Activated naive CD4-positive, alpha-beta T cell (primary cell): ENCODE measurements around the gene MROH2B.
"Not testable (repeated sequence)": the region's sequence is repeated elsewhere in the genome, so short reads cannot be mapped to it uniquely, and the experiment has no call there.

Source experiments
- DNase-seq, 4 experiments: peaks; one replicate each; lab custom pipeline; 2025; lab: John Stamatoyannopoulos, UW

Gene MROH2B

GRCh38 chr5:41022600-41022999, 48.5 kb downstream of the MROH2B start:
- DNase-seq = not testable (repeated sequence)

GRCh38 chr5:41012318-41012717, 58.8 kb downstream of the MROH2B start:
- DNase-seq = no peak

DNA sequence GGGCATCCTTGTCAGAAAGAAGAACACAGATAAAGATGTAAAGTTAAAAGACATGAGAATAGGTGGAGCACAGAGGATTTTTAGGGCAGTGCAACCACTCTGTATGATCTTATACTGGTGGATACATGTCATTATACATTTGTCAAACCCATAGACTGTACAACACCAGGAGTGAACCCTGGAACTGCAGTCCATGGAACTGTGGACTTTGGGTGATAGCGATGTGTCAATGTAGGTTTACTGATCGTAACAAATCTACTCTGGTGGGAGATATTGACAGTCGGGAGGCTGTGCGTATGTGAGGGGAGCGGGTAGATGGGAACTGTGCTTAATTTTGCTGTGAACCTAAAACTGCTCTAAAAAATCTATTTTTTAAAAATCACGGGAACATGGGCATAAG, 60.6 kb downstream of the MROH2B start:
- DNase-seq = no peak

- no peak for DNase-seq
These were observed 61.9 kb downstream of the MROH2B start for GRCh38 chr5:41009232-41009631.

- DNase-seq = no peak
These were observed 66.2 kb downstream of the MROH2B start for GRCh38 chr5:41004931-41005330.

GRCh38 chr5:41003670-41004376, 67.3 kb downstream of the MROH2B start:
- no peak for DNase-seq

DNA sequence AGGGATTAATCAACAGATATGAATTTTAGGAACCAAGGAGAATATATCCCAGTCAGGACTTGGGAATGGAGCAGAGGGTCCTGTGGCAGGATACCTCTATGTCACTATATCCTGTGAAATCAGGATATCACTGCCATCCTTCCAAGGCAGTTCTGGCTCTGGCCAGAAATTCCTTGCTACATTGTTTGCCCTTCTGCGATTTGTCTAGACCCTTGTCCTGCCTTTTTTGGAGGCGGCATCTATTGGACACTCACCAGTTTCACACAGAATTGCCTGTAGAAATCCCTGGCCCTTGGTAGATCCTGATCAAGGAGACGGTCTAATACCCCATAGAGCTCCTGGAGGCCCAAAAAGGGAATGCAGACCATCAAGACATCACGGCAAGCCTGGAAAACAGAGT, 71.2 kb downstream of the MROH2B start:
- no peak for DNase-seq

- DNase-seq = no peak
These were observed 72.0 kb downstream of the MROH2B start for GRCh38 chr5:40999142-40999541.

- no peak for DNase-seq
These were observed 75.1 kb downstream of the MROH2B start for GRCh38 chr5:40995801-40996586.

GRCh38 chr5:40991981-40992559, 79.1 kb downstream of the MROH2B start:
- no peak for DNase-seq

- DNase-seq = no peak
These were observed 79.8 kb downstream of the MROH2B start for GRCh38 chr5:40991168-40991980.

- no peak for DNase-seq
These were observed 82.2 kb downstream of the MROH2B start for GRCh38 chr5:40988746-40989510.

GRCh38 chr5:40987349-40987748, 83.8 kb downstream of the MROH2B start:
- no peak for DNase-seq

DNA sequence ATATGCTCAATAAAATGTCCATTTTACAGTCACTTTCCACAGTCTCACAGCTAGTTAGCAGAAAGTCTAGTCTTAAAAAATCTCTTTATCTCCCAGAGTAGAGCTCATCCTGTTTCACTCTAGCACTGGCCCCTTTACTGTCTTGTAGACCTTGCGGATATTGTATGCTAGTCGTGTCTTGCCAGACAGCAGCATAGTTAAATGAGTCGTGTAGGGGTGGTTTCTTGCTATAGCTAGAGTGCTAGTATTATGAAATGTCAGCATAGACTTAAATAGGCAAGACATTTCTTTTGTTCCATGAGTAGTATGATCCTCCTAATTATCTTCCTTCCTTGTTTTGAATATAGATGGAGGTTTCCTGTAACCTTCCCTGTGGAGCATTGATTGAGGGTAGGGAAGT, 84.5 kb downstream of the MROH2B start:
- DNase-seq = no peak

- no peak for DNase-seq
These were observed 85.6 kb downstream of the MROH2B start for GRCh38 chr5:40985501-40985900.

DNA sequence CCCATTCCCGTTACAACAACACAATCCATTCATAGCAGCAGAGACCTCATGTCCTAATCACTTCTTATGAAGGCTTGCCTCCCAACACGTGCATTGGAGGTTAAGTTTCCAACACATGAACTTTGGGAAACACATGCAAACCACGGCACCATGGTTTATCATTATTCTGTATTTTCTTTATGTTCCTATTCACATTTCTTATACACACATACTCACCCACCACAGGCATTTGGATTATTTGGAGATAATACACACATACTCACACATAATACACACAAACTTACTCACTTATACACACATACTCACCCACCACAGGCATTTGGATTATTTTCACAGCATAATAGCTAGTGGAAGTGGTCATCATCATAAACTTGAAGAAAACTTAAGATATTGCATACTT, 86.3 kb downstream of the MROH2B start:
- DNase-seq = no peak

DNA sequence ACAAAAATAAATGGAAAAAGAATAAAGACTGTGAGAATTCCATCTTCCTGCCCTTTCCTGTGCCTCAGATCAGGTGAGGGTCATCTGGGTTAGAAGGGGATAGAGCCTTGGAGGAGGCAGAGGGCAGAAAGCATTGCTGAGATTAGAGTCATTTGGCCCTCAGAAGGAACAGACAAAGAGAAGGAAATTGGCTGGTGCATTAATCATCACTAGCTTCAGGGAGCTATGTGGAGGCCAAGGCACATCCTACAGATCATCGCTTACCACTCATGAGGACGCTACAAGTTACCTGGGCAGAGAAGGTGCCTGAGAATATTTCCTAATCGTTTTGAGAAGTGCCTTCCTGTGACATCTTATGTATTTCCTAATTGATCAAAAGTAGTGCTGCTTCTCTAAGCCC, 87.4 kb downstream of the MROH2B start:
- DNase-seq = no peak

DNA sequence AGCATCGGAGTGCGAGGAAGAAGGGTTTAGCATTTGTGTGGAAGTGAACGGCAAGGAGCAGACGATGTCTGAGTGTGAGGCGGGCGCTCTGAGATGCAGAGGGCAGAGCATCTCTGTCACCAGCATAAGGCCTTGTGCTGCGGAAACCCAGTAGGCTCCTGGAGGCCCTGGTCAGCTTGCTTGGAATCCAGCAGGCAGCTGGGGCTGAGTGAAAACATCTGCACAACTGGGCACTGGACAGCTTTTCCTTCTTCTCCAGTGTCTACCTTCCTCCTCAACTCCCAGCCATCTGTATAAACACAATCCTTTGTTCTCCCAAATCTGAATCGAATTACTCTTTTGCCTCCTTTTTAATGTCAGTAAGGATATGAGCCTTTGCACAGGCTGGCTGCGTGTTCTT, 89.7 kb downstream of the MROH2B start:
- DNase-seq = no peak

DNA sequence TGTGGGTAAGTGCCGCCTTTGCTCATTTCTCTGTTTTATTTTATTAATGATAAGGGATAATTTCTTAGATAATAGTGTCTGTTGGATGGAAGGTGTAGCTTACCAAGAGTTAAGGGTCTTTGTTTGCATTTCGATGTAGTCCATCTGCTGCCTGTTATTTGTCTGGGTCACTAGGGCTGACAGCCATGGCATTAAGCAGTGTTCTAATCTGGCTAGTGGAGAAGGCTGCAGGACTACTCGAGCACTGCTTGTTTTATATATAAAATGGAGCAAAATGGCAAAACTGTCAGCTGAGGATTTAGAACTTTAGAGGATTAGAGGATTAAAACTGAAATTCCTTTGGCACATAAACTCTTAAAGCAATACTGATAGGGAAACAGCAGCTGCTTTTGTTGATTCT, 94.3 kb downstream of the MROH2B start:
- DNase-seq = no peak

- no peak for DNase-seq
These were observed 95.1 kb downstream of the MROH2B start for GRCh38 chr5:40976041-40976440.

DNA sequence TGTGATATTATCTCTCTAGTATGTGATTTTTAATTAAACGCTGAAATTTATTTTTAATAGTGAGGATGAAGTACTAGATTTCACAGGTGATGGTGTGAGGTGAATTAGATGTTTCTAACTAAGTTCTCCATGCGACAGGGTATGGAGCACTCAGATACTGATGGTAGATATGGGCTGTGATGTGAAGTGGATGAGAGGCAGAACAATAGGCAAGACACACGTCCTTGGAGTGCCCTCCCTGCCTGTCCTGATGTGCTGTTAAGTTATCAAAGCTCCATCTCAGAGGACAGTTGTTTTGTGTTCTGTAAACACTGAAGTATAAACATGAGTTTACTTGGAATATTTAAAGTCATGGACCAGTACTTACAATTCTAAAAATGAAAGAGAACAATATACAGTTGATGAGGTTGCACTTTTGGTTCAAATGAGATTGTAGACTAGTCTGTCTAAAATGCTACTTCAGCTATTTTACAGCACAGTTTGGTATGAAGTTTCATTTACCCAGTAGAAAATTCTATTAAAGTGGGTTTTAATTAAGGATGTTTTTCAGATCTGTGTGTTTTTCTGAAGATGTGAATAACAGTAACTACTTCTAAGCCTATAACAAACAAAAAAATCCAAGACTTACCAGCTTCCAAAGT, 97.7 kb downstream of the MROH2B start:
- no peak for DNase-seq
